Stimulated activated CD8-positive, alpha-beta memory T cell treated with anti-CD3 and anti-CD28 coated beads, Interleukin-12 subunit alpha, Interleukin-12 subunit beta, amount 100 ng/mL, for 1 hour (primary cell): Measurements from ENCODE around the gene TLCD4.

Experiments used
- DNase-seq: peaks from one replicate; pipeline ENCODE4 v3.0.0-alpha.2; 2020; ENCODE audit warnings: low read depth

TLCD4 gene

GRCh38 chr1:95095833-95096217, 21.3 kb upstream of the TLCD4 start:
- DNase-seq: no peak

GRCh38 chr1:95096218-95096841, 20.8 kb upstream of the TLCD4 start:
- no peak for DNase-seq

GRCh38 chr1:95097426-95097825, 19.7 kb upstream of the TLCD4 start:
- DNase-seq: no peak

GRCh38 chr1:95098196-95098595, 19.0 kb upstream of the TLCD4 start:
- DNase-seq: no peak

- DNase-seq: no peak
These were observed 8.4 kb upstream of the TLCD4 start for GRCh38 chr1:95108792-95109191.

GRCh38 chr1:95111014-95111413, 6.1 kb upstream of the TLCD4 start:
- no peak for DNase-seq

- DNase-seq: no peak
These were observed 3.5 kb upstream of the TLCD4 start for GRCh38 chr1:95113684-95114083.

GRCh38 chr1:95115708-95116137, 1.4 kb upstream of the TLCD4 start:
- DNase-seq: no peak

GRCh38 chr1:95116580-95117206, 462 bp upstream of the TLCD4 start:
- DNase-seq: peak; percentile 25

GRCh38 chr1:95118067-95118499, 928 bp downstream of the TLCD4 start:
- DNase-seq: no peak

GRCh38 chr1:95118710-95119109, 1.6 kb downstream of the TLCD4 start:
- DNase-seq: no peak

- DNase-seq: no peak
These were observed 2.1 kb downstream of the TLCD4 start for GRCh38 chr1:95119273-95119672.

GRCh38 chr1:95122151-95122697, 5.1 kb downstream of the TLCD4 start:
- DNase-seq: no peak

- DNase-seq: no peak
These were observed 7.2 kb downstream of the TLCD4 start for GRCh38 chr1:95124342-95124741.

GRCh38 chr1:95126366-95126765, 9.2 kb downstream of the TLCD4 start:
- DNase-seq: no peak

- DNase-seq: no peak
These were observed 9.7 kb downstream of the TLCD4 start for GRCh38 chr1:95126846-95127245.

- DNase-seq: no peak
These were observed 10.2 kb downstream of the TLCD4 start for GRCh38 chr1:95127380-95127779.

GRCh38 chr1:95132762-95133161, 15.6 kb downstream of the TLCD4 start:
- no peak for DNase-seq

GRCh38 chr1:95133687-95134086, 16.5 kb downstream of the TLCD4 start:
- no peak for DNase-seq

- DNase-seq: no peak
These were observed 21.1 kb downstream of the TLCD4 start for GRCh38 chr1:95138223-95138622.

GRCh38 chr1:95139039-95139438, 21.9 kb downstream of the TLCD4 start:
- no peak for DNase-seq

- no peak for DNase-seq
These were observed 23.6 kb downstream of the TLCD4 start for GRCh38 chr1:95140791-95141190.

GRCh38 chr1:95145493-95145892, 28.3 kb downstream of the TLCD4 start:
- DNase-seq: no peak

- no peak for DNase-seq
These were observed 29.5 kb downstream of the TLCD4 start for GRCh38 chr1:95146637-95147036.
